ENCODE results near the gene FCHSD2. TPM values are rescaled to one million over a fixed set of nuclear protein-coding genes. Genes with fewer than 3 reads are reported as not detected.

Gene FCHSD2
- total and polyA plus RNA-seq, 2 donors (not counting 1 experiment from before 2014, with no cell fraction given) = 113 to 189 TPM

GRCh38 chr11:73170140-73170539, 28.0 kb upstream of the FCHSD2 start:
- H3K4me2 ChIP-seq (replicated peaks; ENCODE audit: low read depth, low read length, poor library complexity, severe bottlenecking) = no peak overlapping the region
- intact Hi-C loops (cut with micrococcal nuclease) = loop anchor here (10.0 kb wide), 1 partner anchor 45 kb away; no protein-coding TSS in a partner anchor
- Mint-ChIP-seq H3K4me1 (peaks cover 55% of the 10 kb centered on the region), H3K4me3 (no peak overlapping the region), H3K27ac (peak overlapping the region; percentile 2), H3K27me3 (no peaks in the 10 kb centered on the region), H3K9me3 (ENCODE audit: insufficient read depth) (no peaks in the 10 kb centered on the region)
- H3K9ac ChIP-seq (ENCODE audit: low read length) = no peak overlapping the region
- peaks cover 22 to 29% of the 10 kb centered on the region in 2 donors for H3K4me1 ChIP-seq (ENCODE audit: control insufficient read depth in 2 of 2, insufficient read depth in 2 of 2, low read length in 2 of 2)
- H3K79me2 ChIP-seq (ENCODE audit: control insufficient read depth, insufficient read depth, low read length) = peaks cover 64% of the 10 kb centered on the region
- no peak overlapping the region for H3K27ac ChIP-seq (ENCODE audit: low read length in 2 of 2)
- ATAC-seq (ENCODE audit: low read depth) = no peak
- H3K4me3 ChIP-seq (ENCODE audit: control extremely low read depth in 1 of 5, extremely low read depth in 1 of 5, insufficient read depth in 1 of 5, low read depth in 2 of 5, low read length in 4 of 5) = no peak overlapping the region
- no peaks in the 10 kb centered on the region for H3K27me3 ChIP-seq (replicated peaks in 1 of 4; ENCODE audit: control extremely low read depth in 1 of 4, control insufficient read depth in 3 of 4, insufficient read depth in 4 of 4, low read length in 3 of 4)
- H3K36me3 ChIP-seq (replicated peaks in 1 of 2; ENCODE audit: control extremely low read depth in 1 of 2, control insufficient read depth in 1 of 2, extremely low read depth in 1 of 2, insufficient read depth in 2 of 2, low read length in 1 of 2) = no peaks in the 10 kb centered on the region
- H2AFZ ChIP-seq (ENCODE audit: insufficient read depth, low read depth, low read length, poor library complexity, severe bottlenecking) = no peak overlapping the region
- DNase-seq = no peak
- TF ChIP-seq CTCF (IDR thresholded peaks at IDR 0.05) (no peak), EZH2 (IDR thresholded peaks at IDR 0.05; ENCODE audit: borderline replicate concordance, insufficient read depth, low read depth, low read length, poor library complexity, severe bottlenecking) (no peak)
- POLR2A ChIA-PET = interaction anchor here (0.6 kb wide), 1 partner anchor 33 kb away, joined by 3 read pairs; no protein-coding TSS in a partner anchor
- CTCF ChIA-PET = interaction anchor here (1.2 kb wide), 1 partner anchor 8 kb away, joined by 4 read pairs; no protein-coding TSS in a partner anchor
- WGBS (ENCODE audit: insufficient coverage) = 100% methylated on average over 1 of the region's 2 CpGs
- no peaks in the 10 kb centered on the region for H4K20me1 ChIP-seq (ENCODE audit: control insufficient read depth, insufficient read depth, low read length, poor library complexity, severe bottlenecking)
- H3K9me3 ChIP-seq (ENCODE audit: control extremely low read depth in 1 of 3, control insufficient read depth in 2 of 3, insufficient read depth in 1 of 3, low read length in 2 of 3) = no peaks in the 10 kb centered on the region

- intact Hi-C loops (cut with micrococcal nuclease) = no loop called here
- 98% methylated on average over 7 of the region's 11 CpGs for WGBS (ENCODE audit: insufficient coverage)
- H2AFZ ChIP-seq (ENCODE audit: insufficient read depth, low read depth, low read length, poor library complexity, severe bottlenecking) = no peak overlapping the region
- H3K27ac Mint-ChIP-seq = no peak overlapping the region
- ATAC-seq (ENCODE audit: low read depth) = no peak
- H3K4me1 Mint-ChIP-seq = peaks cover 57% of the 10 kb centered on the region
- no peak for TF ChIP-seq EZH2 (IDR thresholded peaks at IDR 0.05; ENCODE audit: borderline replicate concordance, insufficient read depth, low read depth, low read length, poor library complexity, severe bottlenecking)
- TF ChIP-seq CTCF (IDR thresholded peaks at IDR 0.05) = no peak
- no peak overlapping the region for H3K27ac ChIP-seq (ENCODE audit: low read length in 2 of 2)
- H3K4me1 ChIP-seq (ENCODE audit: control insufficient read depth in 2 of 2, insufficient read depth in 2 of 2, low read length in 2 of 2) = peaks cover 32 to 38% of the 10 kb centered on the region in 2 donors
- H3K79me2 ChIP-seq (ENCODE audit: control insufficient read depth, insufficient read depth, low read length) = peaks cover 62% of the 10 kb centered on the region
- no peak overlapping the region for H3K4me3 ChIP-seq (ENCODE audit: control extremely low read depth in 1 of 5, extremely low read depth in 1 of 5, insufficient read depth in 1 of 5, low read depth in 2 of 5, low read length in 4 of 5)
- no peak for DNase-seq
- H4K20me1 ChIP-seq (ENCODE audit: control insufficient read depth, insufficient read depth, low read length, poor library complexity, severe bottlenecking) = no peaks in the 10 kb centered on the region
- H3K4me3 Mint-ChIP-seq = no peak overlapping the region
- no peaks in the 10 kb centered on the region for H3K9me3 ChIP-seq (ENCODE audit: control extremely low read depth in 1 of 3, control insufficient read depth in 2 of 3, insufficient read depth in 1 of 3, low read length in 2 of 3)
- no peaks in the 10 kb centered on the region for H3K27me3 Mint-ChIP-seq
- no peaks in the 10 kb centered on the region for H3K36me3 ChIP-seq (replicated peaks in 1 of 2; ENCODE audit: control extremely low read depth in 1 of 2, control insufficient read depth in 1 of 2, extremely low read depth in 1 of 2, insufficient read depth in 2 of 2, low read length in 1 of 2)
- POLR2A ChIA-PET = no interaction called here
- CTCF ChIA-PET = interaction anchor here (0.7 to 21.7 kb wide), 3 partner anchors 7 to 27 kb away, joined by 3 to 271 read pairs (median 7); partner anchors contain the start of gene FCHSD2
- no peaks in the 10 kb centered on the region for H3K27me3 ChIP-seq (replicated peaks in 1 of 4; ENCODE audit: control extremely low read depth in 1 of 4, control insufficient read depth in 3 of 4, insufficient read depth in 4 of 4, low read length in 3 of 4)
- H3K4me2 ChIP-seq (replicated peaks; ENCODE audit: low read depth, low read length, poor library complexity, severe bottlenecking) = no peak overlapping the region
- no peaks in the 10 kb centered on the region for H3K9me3 Mint-ChIP-seq (ENCODE audit: insufficient read depth)
- H3K9ac ChIP-seq (ENCODE audit: low read length) = no peak overlapping the region
Measured at GRCh38 chr11:73168925-73169579, 26.9 kb upstream of the FCHSD2 start.

All from B cell (primary cell).